Measurements from ENCODE around the gene ADD3.

Gene ADD3

DNA sequence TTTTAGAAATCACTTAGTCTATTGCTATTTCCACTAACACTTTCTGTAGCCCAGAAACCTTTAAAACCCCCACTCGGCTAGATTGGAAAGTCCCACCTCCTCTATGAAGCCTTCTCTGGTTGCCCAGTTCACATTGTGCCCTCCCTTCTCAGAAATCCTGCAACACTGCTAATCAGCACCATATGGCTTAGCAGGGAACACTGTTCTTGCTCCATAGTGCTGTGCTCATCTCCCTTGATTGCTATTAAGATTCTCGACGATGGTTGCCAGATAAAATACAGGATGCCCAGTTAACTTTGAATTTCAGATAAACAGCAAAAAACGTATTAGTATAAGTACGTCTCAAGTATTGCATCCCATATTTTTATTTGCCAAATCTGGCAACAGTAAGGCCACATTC, 44.3 kb upstream of the ADD3 start:
- Histone ChIP-seq H3K4me2 (ENCODE audit: low read depth, low read length, poor library complexity, severe bottlenecking) (no peak overlapping the region), H3K79me2 (ENCODE audit: insufficient read depth, low read length) (no peaks in the 10 kb centered on the region), H3K4me1 (ENCODE audit: insufficient read depth, low read length, poor library complexity, severe bottlenecking) (no peaks in the 10 kb centered on the region), H4K20me1 (ENCODE audit: insufficient read depth, low read length, poor library complexity, severe bottlenecking) (no peaks in the 10 kb centered on the region), H3F3A (ENCODE audit: low read depth) (no peaks in the 10 kb centered on the region), H3K9me2 (replicated peaks; ENCODE audit: low read depth, low read length) (no peaks in the 10 kb centered on the region), H3K4me3 (ENCODE audit: low read length, poor library complexity, severe bottlenecking) (no peak overlapping the region), H2AFZ (ENCODE audit: low read length) (no peak overlapping the region), H3K9ac (ENCODE audit: low read depth, low read length, poor library complexity, severe bottlenecking) (no peak overlapping the region), H3K36me3 (ENCODE audit: insufficient read depth, low read length) (no peaks in the 10 kb centered on the region), H3K9me3 (ENCODE audit: insufficient read depth, low read depth, low read length) (no peaks in the 10 kb centered on the region), H3K27me3 (ENCODE audit: insufficient read depth, low read length, poor library complexity, severe bottlenecking) (no peaks in the 10 kb centered on the region)
- TF ChIP-seq, protein P1, sequence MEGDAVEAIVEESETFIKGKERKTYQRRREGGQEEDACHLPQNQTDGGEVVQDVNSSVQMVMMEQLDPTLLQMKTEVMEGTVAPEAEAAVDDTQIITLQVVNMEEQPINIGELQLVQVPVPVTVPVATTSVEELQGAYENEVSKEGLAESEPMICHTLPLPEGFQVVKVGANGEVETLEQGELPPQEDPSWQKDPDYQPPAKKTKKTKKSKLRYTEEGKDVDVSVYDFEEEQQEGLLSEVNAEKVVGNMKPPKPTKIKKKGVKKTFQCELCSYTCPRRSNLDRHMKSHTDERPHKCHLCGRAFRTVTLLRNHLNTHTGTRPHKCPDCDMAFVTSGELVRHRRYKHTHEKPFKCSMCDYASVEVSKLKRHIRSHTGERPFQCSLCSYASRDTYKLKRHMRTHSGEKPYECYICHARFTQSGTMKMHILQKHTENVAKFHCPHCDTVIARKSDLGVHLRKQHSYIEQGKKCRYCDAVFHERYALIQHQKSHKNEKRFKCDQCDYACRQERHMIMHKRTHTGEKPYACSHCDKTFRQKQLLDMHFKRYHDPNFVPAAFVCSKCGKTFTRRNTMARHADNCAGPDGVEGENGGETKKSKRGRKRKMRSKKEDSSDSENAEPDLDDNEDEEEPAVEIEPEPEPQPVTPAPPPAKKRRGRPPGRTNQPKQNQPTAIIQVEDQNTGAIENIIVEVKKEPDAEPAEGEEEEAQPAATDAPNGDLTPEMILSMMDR (conservative IDR thresholded peaks at IDR 0.05; ENCODE audit: low read length), result no peak
- no peak for TF ChIP-seq EZH2phosphoT487 (IDR thresholded peaks at IDR 0.05; ENCODE audit: borderline replicate concordance)

DNA sequence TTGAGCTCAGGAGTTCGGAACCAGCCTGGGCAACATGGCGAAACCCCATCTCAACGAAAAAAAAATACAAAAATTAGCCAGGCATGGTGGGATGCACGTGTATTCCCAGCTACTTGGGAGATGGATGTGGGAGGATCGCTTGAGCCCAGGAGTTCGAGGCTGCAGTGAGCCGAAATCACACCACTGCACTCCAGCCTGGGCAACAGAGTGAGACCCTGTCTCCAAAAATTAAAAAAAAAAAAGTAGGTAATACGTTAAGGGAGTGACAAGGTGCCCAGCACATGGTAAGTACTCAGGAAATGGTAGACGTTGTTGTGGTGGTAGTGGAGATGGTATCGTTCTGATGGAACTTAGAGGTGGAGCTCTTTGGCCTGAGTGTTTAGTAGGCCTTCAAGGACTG, 43.5 kb upstream of the ADD3 start:
- Histone ChIP-seq H3K4me1 (ENCODE audit: insufficient read depth, low read length, poor library complexity, severe bottlenecking) (no peaks in the 10 kb centered on the region), H3F3A (ENCODE audit: low read depth) (no peaks in the 10 kb centered on the region), H3K36me3 (ENCODE audit: insufficient read depth, low read length) (no peaks in the 10 kb centered on the region), H3K9me3 (ENCODE audit: insufficient read depth, low read depth, low read length) (no peaks in the 10 kb centered on the region), H3K4me3 (ENCODE audit: low read length, poor library complexity, severe bottlenecking) (no peak overlapping the region), H3K4me2 (ENCODE audit: low read depth, low read length, poor library complexity, severe bottlenecking) (no peak overlapping the region), H4K20me1 (ENCODE audit: insufficient read depth, low read length, poor library complexity, severe bottlenecking) (no peaks in the 10 kb centered on the region), H3K9ac (ENCODE audit: low read depth, low read length, poor library complexity, severe bottlenecking) (no peak overlapping the region), H3K79me2 (ENCODE audit: insufficient read depth, low read length) (no peaks in the 10 kb centered on the region), H2AFZ (ENCODE audit: low read length) (no peak overlapping the region), H3K9me2 (replicated peaks; ENCODE audit: low read depth, low read length) (no peaks in the 10 kb centered on the region), H3K27me3 (ENCODE audit: insufficient read depth, low read length, poor library complexity, severe bottlenecking) (no peaks in the 10 kb centered on the region)
- TF ChIP-seq, protein P1 (conservative IDR thresholded peaks at IDR 0.05; ENCODE audit: low read length), result no peak
- no peak for TF ChIP-seq EZH2phosphoT487 (IDR thresholded peaks at IDR 0.05; ENCODE audit: borderline replicate concordance)

DNA sequence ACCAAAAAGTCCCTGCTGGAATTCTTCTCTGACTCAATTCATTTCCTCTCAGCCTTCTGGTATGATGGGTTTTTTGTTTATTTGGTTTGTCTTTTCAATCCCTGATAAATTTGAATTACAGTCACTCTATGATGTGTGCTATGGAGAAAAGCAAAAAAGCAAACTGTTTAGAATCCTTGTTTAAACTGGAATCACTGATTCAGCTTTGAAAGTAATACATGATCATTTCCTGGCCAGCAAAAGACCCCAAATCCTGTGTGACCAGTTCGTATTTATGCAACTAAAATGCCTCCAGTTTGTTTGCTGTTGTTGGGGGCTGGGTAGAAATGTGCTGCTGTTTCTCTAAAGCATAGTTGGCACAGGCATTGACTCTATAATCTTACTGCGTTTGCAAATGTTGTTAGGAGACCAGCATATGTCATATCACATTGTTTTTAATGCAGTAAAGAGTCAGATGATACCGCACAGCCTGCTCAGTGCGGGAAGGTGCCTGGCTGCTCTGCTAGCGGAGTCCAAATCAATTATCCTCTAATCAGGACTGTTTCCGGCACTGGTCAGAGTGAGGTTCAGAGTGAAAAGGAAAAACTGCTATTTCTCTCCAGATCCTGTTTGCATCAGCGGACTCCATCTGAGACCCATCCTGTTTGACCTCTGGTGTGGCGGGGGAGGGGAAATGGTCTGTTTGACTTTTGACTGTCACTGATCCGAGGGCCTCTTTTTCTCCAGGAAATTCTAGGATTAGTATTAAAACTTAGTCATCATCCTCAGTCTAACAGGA, 40.6 kb upstream of the ADD3 start:
- H3K36me3 ChIP-seq (ENCODE audit: insufficient read depth, low read length), result no peaks in the 10 kb centered on the region
- H3K9me2 ChIP-seq (replicated peaks; ENCODE audit: low read depth, low read length), result no peaks in the 10 kb centered on the region
- H4K20me1 ChIP-seq (ENCODE audit: insufficient read depth, low read length, poor library complexity, severe bottlenecking), result no peaks in the 10 kb centered on the region
- no peaks in the 10 kb centered on the region for H3K27me3 ChIP-seq (ENCODE audit: insufficient read depth, low read length, poor library complexity, severe bottlenecking)
- no peaks in the 10 kb centered on the region for H3K79me2 ChIP-seq (ENCODE audit: insufficient read depth, low read length)
- no peak for TF ChIP-seq EZH2phosphoT487 (IDR thresholded peaks at IDR 0.05; ENCODE audit: borderline replicate concordance)
- TF ChIP-seq, protein P1 (conservative IDR thresholded peaks at IDR 0.05; ENCODE audit: low read length), result no peak
- no peaks in the 10 kb centered on the region for H3F3A ChIP-seq (ENCODE audit: low read depth)
- H2AFZ ChIP-seq (ENCODE audit: low read length), result no peak overlapping the region; the same call in 1 of the 2 replicates
- no peak overlapping the region for H3K4me3 ChIP-seq (ENCODE audit: low read length, poor library complexity, severe bottlenecking)
- no peaks in the 10 kb centered on the region for H3K4me1 ChIP-seq (ENCODE audit: insufficient read depth, low read length, poor library complexity, severe bottlenecking)
- no peak overlapping the region for H3K9ac ChIP-seq (ENCODE audit: low read depth, low read length, poor library complexity, severe bottlenecking)
- H3K9me3 ChIP-seq (ENCODE audit: insufficient read depth, low read depth, low read length), result no peaks in the 10 kb centered on the region
- no peak overlapping the region for H3K4me2 ChIP-seq (ENCODE audit: low read depth, low read length, poor library complexity, severe bottlenecking)
